NCI-H526 (cell line): Measurements from ENCODE around the gene CAMK4.
"Not testable (repeated sequence)": the region's sequence is repeated elsewhere in the genome, so short reads cannot be mapped to it uniquely, and the experiment has no call there.

Experiments used
- DNase-seq, 2 experiments: peaks; one replicate each; lab custom pipeline; 2025; lab: John Stamatoyannopoulos, UW

Gene CAMK4

DNA sequence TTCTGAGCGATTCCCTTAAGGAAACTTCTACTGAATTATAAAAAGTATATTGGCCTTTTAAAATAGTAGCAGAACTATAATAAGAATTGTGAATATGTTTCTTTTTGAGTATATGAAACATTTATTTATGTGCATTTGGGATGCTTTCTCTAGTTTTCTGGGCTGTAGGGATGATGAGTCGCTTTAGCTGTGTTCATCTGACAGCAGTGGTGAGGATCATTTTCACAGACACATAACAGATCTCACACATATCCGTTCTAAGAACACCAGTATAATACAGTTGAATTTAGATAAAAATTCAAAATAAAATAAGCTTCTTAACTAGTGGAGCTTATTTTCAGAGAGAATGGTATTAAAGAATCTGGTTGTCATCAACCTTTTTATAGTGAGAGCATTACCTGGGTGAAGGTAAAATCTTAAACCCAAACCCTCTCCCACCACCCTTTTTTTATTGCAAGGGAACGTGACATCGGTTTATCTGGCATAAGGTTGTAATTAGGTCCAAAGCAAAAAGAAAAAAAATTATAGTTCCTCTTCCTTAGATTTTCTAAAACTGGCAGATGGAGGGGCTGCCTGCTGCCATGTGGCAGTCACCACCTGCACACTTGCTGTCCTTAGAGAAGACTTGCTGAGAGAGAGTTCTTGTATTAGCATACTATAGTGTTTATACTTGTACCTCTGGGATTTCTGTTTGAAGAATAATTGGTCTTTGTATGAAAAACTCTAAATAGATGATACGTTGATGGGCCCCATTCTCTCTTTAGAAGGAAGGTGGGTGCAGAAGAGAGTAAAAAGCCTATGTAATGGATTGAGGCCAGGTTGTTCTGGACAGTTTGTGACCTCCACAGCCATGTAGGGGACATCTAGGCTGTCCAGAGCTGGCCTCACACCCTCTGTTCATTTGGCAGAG, 86.8 kb downstream of the CAMK4 start:
- DNase-seq = no peak

- DNase-seq = no peak
Measured at GRCh38 chr5:111311666-111312065, 87.5 kb downstream of the CAMK4 start.

GRCh38 chr5:111313017-111313724, 89.0 kb downstream of the CAMK4 start:
- no peak for DNase-seq

DNA sequence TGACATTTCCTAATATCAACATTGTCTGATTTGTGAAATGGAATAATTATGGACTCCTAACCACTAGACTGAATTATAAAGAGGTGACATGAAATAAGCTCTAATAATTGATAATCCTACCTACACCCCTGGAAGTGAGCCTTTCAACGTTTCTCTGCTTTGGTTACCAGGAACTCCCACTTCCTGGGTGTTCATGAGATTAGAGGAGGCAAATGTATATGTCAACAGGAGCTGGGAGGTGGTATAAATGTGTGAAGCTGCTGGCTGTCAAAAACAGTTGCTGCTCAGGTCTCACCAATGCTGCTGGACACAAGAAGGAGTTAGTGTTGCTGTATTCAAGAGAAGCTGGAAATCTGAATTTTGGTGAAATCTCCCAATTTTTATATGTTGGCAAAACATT, 96.8 kb downstream of the CAMK4 start:
- no peak for DNase-seq

DNA sequence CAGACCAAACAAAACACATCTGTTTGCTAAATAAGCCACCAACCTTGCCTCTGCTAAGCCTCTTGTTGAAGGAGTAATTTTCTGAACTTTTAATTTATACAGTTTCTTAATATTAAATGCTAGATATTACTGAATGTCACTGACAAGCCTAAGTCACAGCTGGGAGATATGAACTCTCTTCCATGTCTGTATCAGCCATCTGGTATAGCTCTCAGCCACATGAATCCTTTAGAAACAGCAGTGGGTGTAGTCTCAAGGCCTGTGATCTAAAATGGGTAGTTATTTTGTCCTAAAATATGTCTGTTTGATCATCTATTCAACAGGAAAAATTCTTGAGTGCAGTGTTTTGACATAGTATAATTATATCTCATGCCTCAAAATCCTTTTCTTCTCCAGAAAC, 97.2 kb downstream of the CAMK4 start:
- DNase-seq = no peak

- DNase-seq = no peak
Measured at GRCh38 chr5:111326551-111326950, 102.4 kb downstream of the CAMK4 start.

DNA sequence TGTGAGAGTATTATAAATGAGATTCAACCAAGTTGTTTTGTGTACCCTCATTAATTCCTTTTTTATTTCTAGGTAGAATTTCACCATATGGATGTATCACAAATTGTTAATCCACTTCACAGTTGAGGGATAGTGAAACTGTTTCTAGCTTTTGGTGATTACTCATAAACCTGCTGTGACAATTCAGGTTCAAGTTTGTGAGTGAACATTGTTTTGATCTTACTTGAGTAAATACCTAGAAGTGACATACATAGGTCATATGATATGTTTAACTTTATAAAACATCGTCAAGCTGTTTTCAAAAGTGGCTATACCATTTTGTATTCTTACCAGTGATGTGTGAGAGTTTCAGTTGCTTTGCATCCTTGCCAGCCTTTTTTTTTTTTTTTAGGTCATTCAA, 112.9 kb downstream of the CAMK4 start:
- DNase-seq = no peak

DNA sequence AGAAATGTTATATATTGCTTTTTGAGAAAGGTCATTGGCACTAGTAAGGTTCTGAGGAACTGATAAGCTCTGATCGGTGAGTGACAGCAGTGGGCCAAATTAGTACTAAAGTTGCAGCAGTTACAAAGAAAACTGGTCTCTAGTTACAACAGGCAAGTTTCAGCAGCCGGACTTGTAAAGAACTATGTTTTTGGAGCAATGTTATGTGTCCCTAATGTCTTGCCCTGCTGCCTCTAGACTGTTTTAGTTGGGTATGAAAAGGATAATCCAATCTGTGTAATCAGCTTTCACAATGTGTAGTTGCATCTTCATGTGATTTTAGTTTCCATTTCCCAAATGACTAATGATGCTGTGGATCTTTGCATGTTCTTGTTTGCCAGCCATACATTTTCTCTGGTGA, 113.5 kb downstream of the CAMK4 start:
- no peak for DNase-seq

DNA sequence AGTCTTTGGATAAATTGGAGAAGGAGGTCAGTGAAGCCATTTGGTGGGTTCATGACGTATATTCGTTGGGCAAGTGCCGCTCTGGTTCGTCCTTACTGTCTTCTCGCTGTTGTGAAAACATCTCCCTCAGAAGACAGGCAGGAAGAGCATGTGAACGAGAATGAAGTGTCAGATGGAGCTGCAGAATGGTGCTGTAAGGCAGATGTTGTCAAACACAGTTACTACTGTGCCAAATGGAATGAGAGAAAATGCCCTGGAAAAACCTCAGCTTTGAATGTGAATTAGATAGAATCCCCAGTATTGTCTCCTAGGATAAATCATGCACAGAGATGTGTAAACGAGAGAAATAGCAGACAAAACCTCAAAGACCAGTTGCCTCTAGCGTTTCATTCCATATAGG, 121.5 kb downstream of the CAMK4 start:
- DNase-seq = no peak

GRCh38 chr5:111347021-111347420, 122.8 kb downstream of the CAMK4 start:
- no peak for DNase-seq

DNA sequence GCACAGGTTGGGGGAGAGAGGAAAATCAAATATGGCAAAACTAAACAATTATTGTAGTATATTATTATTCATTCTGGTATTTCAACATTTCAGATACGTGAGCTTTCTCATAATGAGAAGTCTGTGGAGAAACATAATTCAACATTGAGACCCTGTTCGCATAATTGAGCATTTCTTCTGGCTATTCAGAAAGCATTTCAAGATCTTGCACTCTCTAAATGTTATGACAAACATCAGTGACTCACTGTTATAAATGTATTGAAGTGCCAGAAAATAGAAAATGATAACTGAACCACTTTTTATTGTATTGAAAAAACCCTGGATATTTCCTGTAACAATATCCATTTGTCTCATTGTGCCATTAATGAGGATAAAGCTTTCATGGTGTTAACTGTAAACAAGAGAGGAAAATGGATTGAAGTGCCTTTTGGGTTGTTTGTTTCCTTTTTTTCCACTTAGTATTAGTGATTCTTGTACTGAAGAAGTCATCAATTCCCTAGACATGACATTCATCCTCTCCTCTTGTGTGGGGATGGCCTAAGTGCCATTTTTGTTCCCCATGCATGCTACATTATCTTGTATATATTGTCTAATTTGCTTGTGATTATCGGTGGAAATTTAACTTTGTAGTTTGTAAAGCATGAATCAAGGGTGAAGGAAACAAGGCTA, 124.6 kb downstream of the CAMK4 start:
- DNase-seq = no peak

GRCh38 chr5:111349429-111349828, 125.2 kb downstream of the CAMK4 start:
- no peak for DNase-seq

GRCh38 chr5:111353035-111353434, 128.9 kb downstream of the CAMK4 start:
- no peak for DNase-seq

GRCh38 chr5:111358726-111359125, 134.5 kb downstream of the CAMK4 start:
- not testable (repeated sequence) for DNase-seq

DNA sequence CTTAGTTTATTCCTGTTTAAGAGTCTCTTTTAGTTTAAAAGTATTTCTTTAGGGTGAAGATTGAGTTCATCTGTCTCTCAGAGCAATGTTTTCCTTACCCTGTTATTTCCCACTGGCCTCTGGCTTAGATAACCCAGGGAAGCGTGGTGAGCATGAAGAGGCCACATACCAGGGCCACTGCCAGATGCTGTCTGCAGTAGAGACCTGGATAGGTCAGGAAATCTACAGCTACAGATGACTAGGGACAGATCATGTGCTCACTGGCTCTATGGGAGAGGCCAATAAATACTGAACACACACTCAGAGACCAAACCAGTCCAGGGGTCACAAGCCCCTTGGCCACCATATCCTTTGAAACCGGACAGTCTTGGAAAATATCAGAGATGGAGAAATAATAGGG, 136.0 kb downstream of the CAMK4 start:
- DNase-seq = no peak

GRCh38 chr5:111364992-111365391, 140.8 kb downstream of the CAMK4 start:
- no peak for DNase-seq

DNA sequence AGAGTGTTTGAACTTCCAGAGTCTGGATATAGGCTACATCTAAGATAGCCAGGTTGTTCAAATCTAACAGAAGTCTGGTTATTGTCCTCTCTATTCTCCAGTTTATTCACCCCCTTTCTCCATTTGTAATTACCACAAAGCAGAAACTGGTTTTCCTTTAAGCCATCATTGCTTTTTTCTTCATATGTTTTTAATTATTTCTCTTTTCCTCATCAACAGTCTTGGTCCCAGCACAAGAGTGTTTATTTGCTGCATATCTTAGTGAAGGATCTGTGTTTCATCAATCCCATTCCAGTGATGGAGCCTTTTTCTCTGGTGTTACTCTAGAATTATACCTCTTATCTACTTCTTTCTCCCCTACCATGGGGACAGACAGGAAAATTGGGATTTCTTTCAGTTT, 142.2 kb downstream of the CAMK4 start:
- DNase-seq = no peak

DNA sequence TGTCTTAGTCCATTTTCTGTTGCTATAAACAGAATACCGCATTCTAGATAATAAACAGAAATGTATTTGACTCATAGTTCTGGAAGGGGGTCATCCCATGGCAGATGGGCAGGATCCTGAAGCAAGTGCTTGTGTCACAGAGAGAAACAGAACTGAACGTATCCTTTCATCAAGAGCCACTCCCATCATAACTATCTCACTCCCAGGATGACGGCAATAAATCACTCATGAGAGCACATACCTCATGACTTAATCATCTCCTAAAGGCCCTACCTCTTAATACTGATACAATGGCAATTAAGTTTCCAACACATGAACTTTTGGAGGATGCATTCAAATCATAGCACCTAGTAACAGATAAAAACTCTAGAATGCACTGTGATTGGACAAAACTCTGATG, 142.9 kb downstream of the CAMK4 start:
- DNase-seq = no peak

DNA sequence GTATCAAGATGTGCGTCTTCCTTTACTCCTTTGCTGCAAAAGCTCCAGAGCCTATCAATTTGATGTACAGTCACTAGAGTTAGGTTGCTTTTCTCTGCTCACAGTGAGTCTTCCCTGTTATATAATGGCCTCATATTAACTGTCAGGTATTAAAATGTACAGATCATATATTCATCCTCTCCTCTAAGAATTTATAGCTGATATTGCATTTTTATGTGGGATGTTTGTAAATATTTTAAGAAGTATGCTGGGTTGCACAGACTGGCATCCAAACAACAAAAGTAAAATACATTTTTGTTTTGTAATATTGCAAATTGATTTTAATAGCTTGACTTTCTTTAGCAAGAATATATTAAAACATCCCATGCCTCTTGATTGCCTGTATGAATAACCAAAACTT, 148.6 kb downstream of the CAMK4 start:
- DNase-seq = no peak

GRCh38 chr5:111374380-111374779, 150.2 kb downstream of the CAMK4 start:
- DNase-seq = no peak

- no peak for DNase-seq
Measured at GRCh38 chr5:111375645-111376044, 151.5 kb downstream of the CAMK4 start.

DNA sequence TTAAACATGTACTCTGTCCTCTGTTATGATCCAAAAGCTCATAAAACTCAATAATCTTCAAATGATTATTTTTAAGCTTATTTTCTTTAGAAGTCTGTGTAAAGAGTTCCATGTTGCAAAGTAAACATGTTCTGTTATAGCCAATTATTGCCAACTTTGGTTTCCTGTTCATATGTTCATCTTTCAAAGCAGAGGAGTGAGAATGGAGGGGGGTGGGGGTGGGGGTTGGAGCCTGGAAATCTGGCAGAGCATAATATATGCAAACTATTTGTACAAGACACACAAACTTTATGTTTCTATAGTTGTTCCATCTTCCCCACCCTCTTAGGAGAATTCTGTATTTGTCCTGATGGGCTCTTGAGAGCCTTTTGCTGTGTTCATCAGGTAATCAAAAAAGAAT, 153.1 kb downstream of the CAMK4 start:
- DNase-seq = no peak

GRCh38 chr5:111379391-111379816, 155.2 kb downstream of the CAMK4 start:
- DNase-seq = no peak
